GM21367 (cell line): ENCODE measurements around the gene KMO.

Source experiments
- ATAC-seq: cut with Tn5 transposase; IDR thresholded peaks from one replicate; pipeline ENCODE4 v1.9.1; 2021; ENCODE audit not compliant: unreplicated experiment

Gene KMO

GRCh38 chr1:241536969-241537368, 4.8 kb downstream of the KMO start:
- no peak for ATAC-seq

GRCh38 chr1:241542199-241542907, 10.2 kb downstream of the KMO start:
- no peak for ATAC-seq

- ATAC-seq: no peak
Measured at GRCh38 chr1:241548008-241548407, 15.8 kb downstream of the KMO start.

GRCh38 chr1:241550318-241550717, 18.1 kb downstream of the KMO start:
- ATAC-seq: no peak

- peak; percentile 83 for ATAC-seq
Measured at GRCh38 chr1:241551759-241552638, 19.8 kb downstream of the KMO start.

GRCh38 chr1:241553886-241554592, 21.9 kb downstream of the KMO start:
- no peak for ATAC-seq

DNA sequence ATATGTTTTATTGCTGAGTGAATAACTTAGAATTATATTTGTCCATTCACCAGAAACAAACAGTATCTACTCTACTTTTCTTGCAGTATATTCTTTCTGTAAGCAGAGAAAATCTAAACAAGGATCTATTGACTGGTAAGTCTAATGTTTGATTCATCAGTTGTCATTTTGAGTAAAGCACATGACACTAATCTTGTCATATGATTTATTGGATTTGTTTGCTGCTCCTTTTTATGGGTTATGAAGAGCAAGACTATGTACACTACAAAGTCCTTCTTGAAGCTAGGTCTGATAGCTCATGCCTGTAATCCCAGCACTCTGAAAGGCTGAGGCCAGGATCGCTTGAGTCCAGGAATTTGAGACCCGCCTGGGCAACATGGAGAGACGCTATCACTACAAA, 23.3 kb downstream of the KMO start:
- ATAC-seq: no peak

GRCh38 chr1:241557031-241557430, 24.9 kb downstream of the KMO start:
- ATAC-seq: no peak

- no peak for ATAC-seq
Measured at GRCh38 chr1:241557551-241558193, 25.5 kb downstream of the KMO start.

DNA sequence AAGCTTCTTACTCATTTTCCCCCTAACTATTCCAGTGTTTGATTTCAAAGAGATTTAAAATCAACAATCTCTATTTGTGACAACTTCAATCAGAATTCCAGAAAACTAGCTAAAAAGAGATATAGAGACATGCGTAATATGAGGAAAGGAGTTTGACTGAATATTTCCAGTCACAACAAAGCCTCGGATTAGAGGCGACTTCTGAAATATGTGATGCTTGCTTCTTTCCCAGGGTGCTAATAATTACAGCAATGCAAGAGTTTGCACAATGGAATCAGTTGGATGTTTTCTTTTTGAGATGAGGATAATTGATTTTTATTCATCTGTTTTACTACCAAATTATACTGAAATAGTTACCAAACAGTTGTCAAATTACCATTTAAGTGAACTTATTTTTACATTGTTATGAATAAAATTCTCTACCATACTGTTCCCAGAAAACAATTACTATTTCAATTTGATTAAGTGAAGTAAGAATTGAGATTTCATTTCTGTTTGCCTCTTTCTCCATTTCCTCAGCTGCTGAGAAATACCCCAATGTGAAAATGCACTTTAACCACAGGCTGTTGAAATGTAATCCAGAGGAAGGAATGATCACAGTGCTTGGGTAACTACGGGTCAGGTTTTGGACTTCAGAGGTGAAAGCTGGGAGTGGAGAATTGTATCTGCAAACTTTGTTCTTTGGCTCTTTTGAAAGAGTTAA, 28.1 kb downstream of the KMO start:
- no peak for ATAC-seq

GRCh38 chr1:241560849-241561187, 28.6 kb downstream of the KMO start:
- no peak for ATAC-seq

DNA sequence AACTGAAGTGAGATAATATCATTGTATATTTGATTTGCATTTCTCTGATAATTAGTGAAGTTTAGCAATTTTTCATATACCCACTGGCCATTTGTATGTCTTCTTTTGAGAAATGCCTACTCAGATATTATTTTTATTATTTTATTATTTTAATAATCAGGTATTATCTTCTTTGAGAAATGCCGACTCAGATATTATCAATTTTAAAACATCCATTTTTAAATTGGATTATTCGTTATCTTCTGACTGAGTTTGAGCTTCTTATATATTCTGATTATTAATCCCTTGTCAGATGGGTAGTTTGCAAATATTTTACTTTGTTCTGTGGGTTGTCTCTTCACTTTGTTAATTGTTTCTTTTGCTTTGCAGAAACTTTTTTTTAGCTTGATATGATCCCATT, 37.7 kb downstream of the KMO start:
- no peak for ATAC-seq

- ATAC-seq: no peak
Measured at GRCh38 chr1:241574154-241574553, 42.0 kb downstream of the KMO start.

- no peak for ATAC-seq
Measured at GRCh38 chr1:241579434-241579833, 47.3 kb downstream of the KMO start.

DNA sequence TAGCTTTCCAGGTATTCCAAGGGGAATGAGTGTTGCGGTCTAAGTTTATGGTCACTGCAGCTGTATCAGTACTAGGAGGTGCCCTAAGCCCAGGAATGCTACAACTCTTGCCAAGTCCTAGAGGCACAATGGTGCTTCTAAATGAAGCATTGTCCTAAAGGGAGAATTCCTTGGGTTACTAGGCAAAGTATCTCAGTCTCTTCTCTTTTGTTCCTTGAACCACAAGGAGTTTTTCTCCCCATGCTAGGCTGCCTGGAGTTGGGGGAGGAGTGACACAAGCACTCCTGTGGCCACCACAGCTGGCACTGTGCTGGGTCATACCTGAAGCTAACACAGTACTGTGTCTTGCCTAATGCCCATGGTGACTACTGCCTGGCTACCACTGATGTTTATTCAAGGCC, 50.7 kb downstream of the KMO start:
- no peak for ATAC-seq

- no peak for ATAC-seq
Measured at GRCh38 chr1:241586905-241587512, 54.8 kb downstream of the KMO start.

DNA sequence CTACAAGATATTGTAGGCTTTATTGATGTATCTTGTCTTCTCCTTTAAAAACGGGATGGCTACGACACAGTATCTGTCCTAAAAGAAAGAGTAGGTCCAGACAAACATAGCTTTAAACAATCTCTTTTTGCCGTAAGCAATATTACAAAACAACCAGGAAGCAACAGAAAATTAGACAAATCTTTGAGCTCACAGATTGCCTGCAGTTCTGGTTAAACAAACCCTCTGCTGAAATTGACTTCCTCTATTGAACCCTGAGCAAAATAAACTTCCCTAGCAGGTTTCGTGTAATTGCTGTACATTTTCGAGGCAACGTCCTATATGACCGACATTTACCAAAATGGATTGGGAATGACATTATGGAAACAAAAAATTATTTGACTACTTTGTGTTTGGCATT, 57.3 kb downstream of the KMO start:
- ATAC-seq: no peak

GRCh38 chr1:241590719-241591118, 58.5 kb downstream of the KMO start:
- no peak for ATAC-seq

- ATAC-seq: no peak
Measured at GRCh38 chr1:241591317-241591716, 59.1 kb downstream of the KMO start.

DNA sequence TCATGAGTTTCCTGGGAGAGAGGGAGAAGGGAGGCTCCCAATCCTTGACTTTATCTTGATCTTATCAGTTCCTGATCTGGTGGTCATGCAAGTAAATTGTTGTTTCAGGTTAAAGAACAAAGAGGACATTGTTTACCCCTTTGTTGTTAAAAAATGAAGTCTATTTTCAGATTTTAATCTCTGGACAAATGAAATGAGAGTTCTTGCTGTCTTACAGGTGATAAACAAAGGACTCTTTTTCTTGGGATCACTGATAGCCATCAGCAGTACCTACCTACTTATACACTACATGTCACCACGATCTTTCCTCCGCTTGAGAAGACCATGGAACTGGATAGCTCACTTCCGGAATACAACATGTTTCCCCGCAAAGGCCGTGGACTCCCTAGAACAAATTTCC, 59.6 kb downstream of the KMO start:
- no peak for ATAC-seq
